OCI-LY7 (cell line): ENCODE results near the gene TPCN2. TPM values are rescaled to one million over a fixed set of nuclear protein-coding genes. Genes with fewer than 3 reads are reported as not detected.

Experiments
- BruUV-seq: library from RNA; stranded (reverse); fragments of 400-500 nt; replicated peaks from 2 replicates; lab custom pipeline; 2021; lab: Mats Ljungman, UMichigan
- CTCF ChIA-PET: fragments of 300-600 bp; sonication (Branson Sonifier 250); formaldehyde crosslinking; loops from one replicate; lab custom pipeline; 2022; ENCODE audit warnings: antibody characterized with exemption; ENCODE audit not compliant: unreplicated experiment; lab: Charles Lee
- POLR2A ChIA-PET: fragments of 300-600 bp; sonication (Branson Sonifier 250); formaldehyde crosslinking; loops from one replicate; lab custom pipeline; 2022; ENCODE audit warnings: antibody characterized with exemption; lab: Charles Lee
- DNase-seq: peaks from one replicate; pipeline ENCODE4 v3.0.0-alpha.2; 2015; ENCODE audit warnings: low spot score
- H2AFZ ChIP-seq: fragments of 200-600 bp; sonication (generic), shearing (Covaris generic); 2 replicates; pipeline ENCODE4 v1.6.1; 2014; ENCODE audit warnings: mild to moderate bottlenecking, antibody characterized with exemption, low read length, moderate library complexity
- H3K27ac ChIP-seq: fragments of 200-600 bp; sonication (generic); 2 replicates; pipeline ENCODE4 v1.5.1; 2014; ENCODE audit warnings: mixed run types, low read depth, mild to moderate bottlenecking, moderate library complexity, low read length, inconsistent platforms; ENCODE audit not compliant: poor library complexity, severe bottlenecking
- H3K36me3 ChIP-seq: fragments of 200-600 bp; sonication (generic); 2 replicates; pipeline ENCODE4 v1.6.1; 2014; ENCODE audit warnings: mild to moderate bottlenecking, antibody characterized with exemption, low read length, moderate library complexity, mixed read lengths; ENCODE audit not compliant: insufficient read depth
- H3K4me1 ChIP-seq: fragments of 200-600 bp; sonication (generic); 2 replicates; pipeline ENCODE4 v1.5.1; 2014; ENCODE audit warnings: mild to moderate bottlenecking, low read length; ENCODE audit not compliant: insufficient read depth, poor library complexity, severe bottlenecking
- H3K4me2 ChIP-seq: fragments of 200-600 bp; sonication (generic); 2 replicates; pipeline ENCODE4 v1.6.1; 2014; ENCODE audit warnings: mild to moderate bottlenecking, low read length
- H3K4me3 ChIP-seq: fragments of 200-600 bp; sonication (generic); 2 replicates; pipeline ENCODE4 v1.5.1; 2014; ENCODE audit warnings: mild to moderate bottlenecking, low read depth, low read length; ENCODE audit not compliant: poor library complexity, severe bottlenecking
- H3K79me2 ChIP-seq: fragments of 200-600 bp; sonication (generic); 2 replicates; pipeline ENCODE4 v1.6.1; 2016; ENCODE audit warnings: low read depth, mild to moderate bottlenecking, low read length, moderate library complexity, mixed read lengths; ENCODE audit not compliant: insufficient read depth
- H3K9me2 ChIP-seq: fragments of 200-600 bp; sonication (generic); 2 replicates; pipeline ENCODE4 v1.6.1; 2016; ENCODE audit warnings: mild to moderate bottlenecking, low read length, mixed read lengths; ENCODE audit not compliant: insufficient read depth
- H3K9me3 ChIP-seq: fragments of 200-600 bp; sonication (generic); 2 replicates; pipeline ENCODE4 v1.6.1; 2014; ENCODE audit warnings: mild to moderate bottlenecking, mixed run types, low read length, mixed read lengths
- H4K20me1 ChIP-seq: fragments of 200-600 bp; sonication (generic); 2 replicates; pipeline ENCODE4 v1.6.1; 2014; ENCODE audit warnings: mild to moderate bottlenecking, antibody characterized with exemption, low read length, moderate library complexity, mixed read lengths; ENCODE audit not compliant: insufficient read depth
- CTCF ChIP-seq: fragments of 200-600 bp; sonication (generic); conservative IDR thresholded peaks from 2 replicates; pipeline ENCODE4 v1.5.1; 2014; ENCODE audit warnings: mild to moderate bottlenecking, antibody characterized with exemption, low read length, moderate library complexity, mixed read lengths
- EZH2phosphoT487 ChIP-seq: fragments of 200-600 bp; sonication (generic); IDR thresholded peaks from 2 replicates; pipeline ENCODE4 v1.6.1; 2018; ENCODE audit warnings: low read depth, borderline replicate concordance, mild to moderate bottlenecking, mixed run types, antibody characterized with exemption, low read length, moderate library complexity, mixed read lengths
- intact Hi-C: fragments of 100-400 bp; cut with micrococcal nuclease; formaldehyde crosslinking; loops from one replicate; pipeline ENCODE4 v1.10.0; 2022; ENCODE audit not compliant: unreplicated experiment
- total RNA-seq, 2 experiments: library from RNA; depleted of rRNA in 1 of 2; stranded (reverse); fragments of >200 nt in 1 of 2; shearing (Covaris generic) in 1 of 2; gene quantifications; 2 replicates each; pipeline ENCODE4 v1.2.3, GENCODE V29; 2014 to 2022

TPCN2 gene
- total RNA-seq, 2 experiments from 2014 or later: 21.5 to 65.2 TPM

DNA sequence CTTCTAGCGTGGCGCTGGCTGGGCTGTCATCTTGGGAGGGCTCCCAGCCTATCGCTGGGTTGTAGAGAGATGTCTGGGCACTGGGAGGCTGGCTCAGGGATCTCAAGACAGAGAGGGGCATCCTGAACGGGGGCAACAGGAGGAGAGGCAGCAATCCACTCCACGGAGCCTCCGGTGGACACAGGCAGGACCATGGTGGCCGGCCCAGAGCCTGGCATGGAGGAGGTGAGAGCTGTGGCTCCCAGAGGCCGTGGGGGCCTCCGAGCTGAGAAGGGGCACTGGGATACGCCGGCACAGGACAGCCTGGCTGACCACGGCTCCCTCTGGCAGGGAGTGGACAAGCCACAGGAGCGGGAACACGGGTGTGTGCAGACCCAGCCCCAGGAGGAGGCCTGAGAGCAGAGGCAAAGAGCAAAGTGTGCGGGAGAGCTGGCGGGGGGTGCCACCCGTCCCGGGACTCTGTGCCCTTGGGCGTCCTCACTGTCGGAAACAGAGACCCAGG lies 44.8 kb upstream of the TPCN2 start:
- Histone ChIP-seq H3K9me3 (no peaks in the 10 kb centered on the region), H3K27ac (no peak overlapping the region), H3K36me3 (no peaks in the 10 kb centered on the region), H3K9me2 (no peaks in the 10 kb centered on the region), H3K4me1 (no peaks in the 10 kb centered on the region), H3K4me3 (no peak overlapping the region), H3K4me2 (no peak overlapping the region), H4K20me1 (no peaks in the 10 kb centered on the region), H2AFZ (no peak overlapping the region), H3K79me2 (no peaks in the 10 kb centered on the region)
- TF ChIP-seq EZH2phosphoT487: no peak
- ChIA-PET CTCF (no interaction called here), POLR2A (no interaction called here)
- no TSS peak for BruUV-seq
- intact Hi-C loops: no loop called here
- DNase-seq: no peak

- Histone ChIP-seq H3K4me2 (no peak overlapping the region), H3K27ac (no peak overlapping the region), H3K9me3 (no peaks in the 10 kb centered on the region), H2AFZ (no peak overlapping the region), H4K20me1 (no peaks in the 10 kb centered on the region), H3K9me2 (no peaks in the 10 kb centered on the region), H3K36me3 (no peaks in the 10 kb centered on the region), H3K79me2 (no peaks in the 10 kb centered on the region), H3K4me3 (no peak overlapping the region), H3K4me1 (no peaks in the 10 kb centered on the region)
- TF ChIP-seq CTCF: no peak
- TF ChIP-seq EZH2phosphoT487: no peak
- POLR2A ChIA-PET: no interaction called here
- DNase-seq: no peak
- CTCF ChIA-PET: no interaction called here
- BruUV-seq: no TSS peak
- intact Hi-C loops: no loop called here
Observed at GRCh38 chr11:69004411-69005182, 44.1 kb upstream of the TPCN2 start.

DNA sequence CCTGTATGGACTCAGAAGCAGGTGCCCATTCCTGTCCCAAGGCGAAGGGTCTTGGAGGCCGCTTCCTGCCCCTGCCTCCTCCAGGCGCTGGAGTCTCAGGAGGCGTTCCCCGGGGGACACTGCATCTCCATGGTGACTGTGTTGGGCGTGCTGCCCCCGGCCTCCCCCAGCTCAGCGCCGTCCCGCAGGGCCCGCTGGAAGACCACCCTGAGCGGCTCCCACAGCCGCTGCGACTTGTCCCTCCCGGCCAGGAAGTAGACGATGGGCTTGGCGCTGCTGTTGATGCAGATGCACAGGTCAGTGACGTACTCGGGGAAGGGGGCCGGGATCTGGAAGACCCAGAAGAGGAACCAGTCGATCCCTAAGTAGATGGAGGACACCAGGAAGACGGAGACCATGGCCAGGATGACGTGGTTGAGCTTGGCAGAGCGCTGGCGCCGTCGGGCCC lies 43.5 kb upstream of the TPCN2 start:
- H2AFZ ChIP-seq: no peak overlapping the region
- DNase-seq: no peak
- intact Hi-C loops: no loop called here
- no peaks in the 10 kb centered on the region for H3K36me3 ChIP-seq
- BruUV-seq: no TSS peak
- no peak overlapping the region for H3K4me2 ChIP-seq
- H3K27ac ChIP-seq: no peak overlapping the region
- TF ChIP-seq CTCF (no peak), EZH2phosphoT487 (no peak)
- no peaks in the 10 kb centered on the region for H3K79me2 ChIP-seq
- H3K9me2 ChIP-seq: no peaks in the 10 kb centered on the region
- no peak overlapping the region for H3K4me3 ChIP-seq
- POLR2A ChIA-PET: no interaction called here
- no peaks in the 10 kb centered on the region for H3K9me3 ChIP-seq
- H4K20me1 ChIP-seq: no peaks in the 10 kb centered on the region
- CTCF ChIA-PET: no interaction called here
- no peaks in the 10 kb centered on the region for H3K4me1 ChIP-seq
